GM21447 (cell line): ENCODE data around the gene CDK10.
"Not testable (repeated sequence)": the region's sequence is repeated elsewhere in the genome, so short reads cannot be mapped to it uniquely, and the experiment has no call there.

Experiments used
- ATAC-seq: cut with Tn5 transposase; IDR thresholded peaks from one replicate; pipeline ENCODE4 v1.9.1; 2021; ENCODE audit not compliant: unreplicated experiment

The CDK10 gene

GRCh38 chr16:89695086-89695874 lies 8.8 kb downstream of the CDK10 start:
- ATAC-seq: no peak

GRCh38 chr16:89695875-89696669 lies 9.6 kb downstream of the CDK10 start:
- ATAC-seq: no peak

GRCh38 chr16:89696670-89697128 lies 10.2 kb downstream of the CDK10 start:
- ATAC-seq: no peak

- ATAC-seq: no peak
These were observed 10.7 kb downstream of the CDK10 start for GRCh38 chr16:89697161-89697615.

GRCh38 chr16:89697616-89698331 lies 11.3 kb downstream of the CDK10 start:
- no peak for ATAC-seq

GRCh38 chr16:89698717-89699116 lies 12.2 kb downstream of the CDK10 start:
- ATAC-seq: not testable (repeated sequence)

GRCh38 chr16:89699629-89700099 lies 13.2 kb downstream of the CDK10 start:
- not testable (repeated sequence) for ATAC-seq

GRCh38 chr16:89700100-89700648 lies 13.7 kb downstream of the CDK10 start:
- peak; percentile 40 for ATAC-seq

- ATAC-seq: peak; percentile 16
These were observed 14.3 kb downstream of the CDK10 start for GRCh38 chr16:89700649-89701424.

GRCh38 chr16:89701425-89702406 lies 15.2 kb downstream of the CDK10 start, which contains the start of gene SPATA2L:
Gene SPATA2L (minus strand): TSS chr16:89701705. CDS start chr16:89701232, 473 bp downstream.
- peak; percentile 64 for ATAC-seq

- no peak for ATAC-seq
These were observed 17.8 kb downstream of the CDK10 start for GRCh38 chr16:89704281-89704680.

- ATAC-seq: no peak
These were observed 18.5 kb downstream of the CDK10 start for GRCh38 chr16:89705006-89705405.

GRCh38 chr16:89706518-89707260 lies 20.2 kb downstream of the CDK10 start:
- no peak for ATAC-seq

GRCh38 chr16:89707695-89708094 lies 21.2 kb downstream of the CDK10 start:
- ATAC-seq: no peak

GRCh38 chr16:89708481-89708931 lies 22.0 kb downstream of the CDK10 start:
- no peak for ATAC-seq

GRCh38 chr16:89709166-89709565 lies 22.7 kb downstream of the CDK10 start:
- no peak for ATAC-seq

- ATAC-seq: no peak
These were observed 23.4 kb downstream of the CDK10 start for GRCh38 chr16:89709716-89710432.
